ENCODE data around the gene PRKCSH.

- TF ChIP-seq CREB1 (CRISPR knock-in tag; IDR thresholded peaks at IDR 0.05; ENCODE audit: low read depth) (no peak), CTCF (conservative IDR thresholded peaks at IDR 0.05; ENCODE audit: low read depth in 2 of 2) (peak; percentile 89 to 97), ZNF114 (CRISPR knock-in tag; IDR thresholded peaks at IDR 0.05) (no peak), STAT1 (IDR thresholded peaks at IDR 0.05; ENCODE audit: unreplicated experiment) (no peak), ETS1 (IDR thresholded peaks at IDR 0.05) (no peak), EZH2phosphoT487 (IDR thresholded peaks at IDR 0.05; ENCODE audit: unreplicated experiment) (no peak), NANOG (IDR thresholded peaks at IDR 0.05; ENCODE audit: borderline replicate concordance) (no peak), EZH2 (IDR thresholded peaks at IDR 0.05; ENCODE audit: low read depth, unreplicated experiment) (no peak), REST (IDR thresholded peaks at IDR 0.05; ENCODE audit: unreplicated experiment) (no peak)
Measured at GRCh38 chr19:11446652-11447301, 11.3 kb downstream of the PRKCSH start.

Measured in GM23338 (cell line).